GM12873 (cell line): ENCODE results near the gene DBN1.

ENCODE experiments used
- TF ChIP-seq, protein P1 (sequence below): IDR thresholded peaks from 2 replicates; pipeline ENCODE4 v1.5.1; 2012; ENCODE audit warnings: low read depth, mild to moderate bottlenecking, moderate library complexity, low read length, control low read depth; ENCODE audit not compliant: insufficient read depth; ENCODE audit errors: missing control alignments

Gene DBN1

DNA sequence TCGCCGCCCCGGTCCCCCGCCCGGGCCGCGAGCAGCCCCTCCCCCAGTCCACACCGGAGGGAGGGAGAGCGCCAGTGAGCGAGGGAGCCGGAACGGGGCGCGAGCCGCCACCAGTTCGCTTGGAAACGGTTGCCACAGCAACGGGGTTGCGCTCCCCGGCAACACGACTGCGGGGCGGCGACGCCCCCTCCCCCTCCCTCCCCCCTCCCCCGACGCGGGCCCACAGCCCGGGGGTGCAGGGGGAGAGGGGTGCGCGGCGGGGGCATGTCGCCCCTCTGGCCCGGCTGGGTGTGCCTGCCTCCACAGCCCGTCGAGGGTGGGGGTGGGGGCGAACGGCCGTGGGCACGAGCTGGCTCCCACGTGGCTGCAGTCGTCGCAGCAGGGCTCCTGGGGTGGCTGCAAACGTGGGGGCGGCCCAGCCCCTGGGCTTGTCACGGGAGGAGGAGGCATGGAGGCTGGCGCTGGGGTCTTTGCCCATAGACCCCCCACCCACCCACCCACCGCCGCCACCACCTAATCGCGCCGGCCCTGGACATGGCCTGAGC lies 26.3 kb downstream of the DBN1 start:
- TF ChIP-seq, protein P1, sequence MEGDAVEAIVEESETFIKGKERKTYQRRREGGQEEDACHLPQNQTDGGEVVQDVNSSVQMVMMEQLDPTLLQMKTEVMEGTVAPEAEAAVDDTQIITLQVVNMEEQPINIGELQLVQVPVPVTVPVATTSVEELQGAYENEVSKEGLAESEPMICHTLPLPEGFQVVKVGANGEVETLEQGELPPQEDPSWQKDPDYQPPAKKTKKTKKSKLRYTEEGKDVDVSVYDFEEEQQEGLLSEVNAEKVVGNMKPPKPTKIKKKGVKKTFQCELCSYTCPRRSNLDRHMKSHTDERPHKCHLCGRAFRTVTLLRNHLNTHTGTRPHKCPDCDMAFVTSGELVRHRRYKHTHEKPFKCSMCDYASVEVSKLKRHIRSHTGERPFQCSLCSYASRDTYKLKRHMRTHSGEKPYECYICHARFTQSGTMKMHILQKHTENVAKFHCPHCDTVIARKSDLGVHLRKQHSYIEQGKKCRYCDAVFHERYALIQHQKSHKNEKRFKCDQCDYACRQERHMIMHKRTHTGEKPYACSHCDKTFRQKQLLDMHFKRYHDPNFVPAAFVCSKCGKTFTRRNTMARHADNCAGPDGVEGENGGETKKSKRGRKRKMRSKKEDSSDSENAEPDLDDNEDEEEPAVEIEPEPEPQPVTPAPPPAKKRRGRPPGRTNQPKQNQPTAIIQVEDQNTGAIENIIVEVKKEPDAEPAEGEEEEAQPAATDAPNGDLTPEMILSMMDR: no peak

DNA sequence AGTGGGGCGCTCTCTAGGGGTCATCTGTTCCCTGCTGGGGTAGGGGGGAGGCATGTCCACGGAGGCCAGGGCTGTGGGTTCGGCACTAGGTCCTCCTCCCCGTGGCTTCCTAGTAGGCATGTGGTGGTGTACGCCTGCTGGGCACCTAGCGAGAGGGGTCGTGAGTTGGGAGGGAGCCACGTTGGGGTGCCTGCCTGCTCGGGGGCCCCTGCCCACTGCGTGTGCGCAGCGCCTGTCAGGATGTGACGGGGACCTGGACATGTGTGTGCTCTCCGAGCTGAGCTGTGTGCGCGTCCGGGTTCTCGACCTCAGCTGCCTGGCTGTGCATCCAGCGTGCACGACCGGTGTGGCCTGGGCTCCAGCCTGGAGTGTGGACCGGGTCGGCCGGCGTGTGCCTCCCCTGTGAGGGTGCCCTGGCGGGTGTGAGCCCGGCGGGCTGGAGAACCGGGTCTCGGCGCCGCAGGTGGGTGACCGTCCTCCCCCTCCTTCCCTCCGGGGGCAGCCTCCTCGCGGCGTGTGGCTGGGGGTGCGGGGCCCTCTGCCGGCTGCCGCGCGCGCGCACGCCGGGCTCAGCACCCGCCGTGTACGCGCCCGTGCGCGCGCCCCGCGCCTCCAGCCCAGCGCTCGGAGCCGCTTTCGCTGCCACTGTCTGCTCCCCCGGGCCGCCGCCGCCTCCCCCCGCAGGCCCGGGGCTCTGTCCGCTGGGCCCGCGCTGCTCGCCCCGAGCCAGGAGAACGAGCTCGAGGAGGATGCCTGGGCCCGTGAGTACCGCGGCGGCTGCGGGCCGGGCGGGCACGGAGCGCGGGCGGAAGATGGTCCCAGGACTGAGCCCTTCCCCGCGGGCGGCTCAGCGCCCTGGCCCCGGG lies 27.0 kb downstream of the DBN1 start, which contains the start of gene PRR7:
Gene PRR7, plus strand, starts transcription at position 615 of the 866 bp plus-strand sequence. CDS start 8,254 bp downstream, outside the sequence.
- TF ChIP-seq, protein P1: no peak

DNA sequence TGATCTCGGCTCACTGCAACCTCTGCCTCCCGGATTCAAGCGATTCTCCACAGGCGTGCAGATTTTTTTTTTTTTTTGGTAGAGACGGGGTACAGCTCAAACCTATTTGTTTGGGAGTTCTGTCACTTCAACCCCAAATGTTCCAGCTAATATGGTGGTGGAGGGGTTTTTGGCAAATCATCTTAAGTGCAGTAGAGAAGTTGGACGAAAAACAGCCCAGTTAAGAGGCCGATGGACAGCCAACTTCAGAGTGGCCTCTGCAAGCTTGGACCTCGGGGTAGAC lies 27.6 kb downstream of the DBN1 start:
- TF ChIP-seq, protein P1: no peak

DNA sequence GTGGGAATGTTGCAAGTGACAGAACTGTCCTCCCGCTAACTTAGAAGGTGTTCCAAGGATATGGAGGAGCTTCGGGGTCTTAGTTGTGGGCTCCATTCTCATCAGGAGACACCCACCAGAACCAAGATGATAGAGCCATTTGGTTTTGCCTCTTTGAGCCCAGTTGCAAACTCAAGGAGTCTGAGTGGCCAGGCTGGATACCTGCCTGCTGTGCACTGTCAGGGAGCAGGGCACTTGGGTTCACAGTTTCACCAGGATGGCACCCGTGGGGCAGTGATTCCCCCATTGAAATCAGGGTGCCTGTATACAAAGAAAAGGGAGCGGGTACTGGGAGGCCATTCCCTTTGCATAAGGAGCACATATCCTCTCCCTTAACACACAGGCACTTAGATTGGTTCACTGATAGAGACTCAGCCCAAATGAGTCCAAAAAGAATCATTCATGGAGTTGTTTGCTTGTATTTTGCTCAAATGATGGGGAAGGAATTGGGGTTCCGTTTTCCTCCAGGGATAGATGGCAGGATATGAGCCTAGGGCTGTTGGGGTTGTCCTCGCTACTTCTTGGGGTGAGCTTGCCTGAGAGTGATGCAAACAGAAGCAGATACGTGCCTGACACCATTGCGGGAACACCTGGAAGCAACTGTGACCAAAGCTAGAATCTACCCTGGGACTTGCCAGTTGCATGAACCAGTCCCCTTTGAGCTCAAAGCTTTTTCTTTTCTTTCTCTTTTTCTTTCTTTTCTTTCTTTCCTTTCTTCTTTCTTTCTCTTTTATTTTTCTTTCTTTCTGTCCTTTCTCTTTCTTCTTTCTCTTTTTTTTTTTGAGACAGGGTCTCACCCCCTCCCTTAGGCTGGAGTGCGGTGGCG lies 28.1 kb downstream of the DBN1 start:
- TF ChIP-seq, protein P1: no peak

DNA sequence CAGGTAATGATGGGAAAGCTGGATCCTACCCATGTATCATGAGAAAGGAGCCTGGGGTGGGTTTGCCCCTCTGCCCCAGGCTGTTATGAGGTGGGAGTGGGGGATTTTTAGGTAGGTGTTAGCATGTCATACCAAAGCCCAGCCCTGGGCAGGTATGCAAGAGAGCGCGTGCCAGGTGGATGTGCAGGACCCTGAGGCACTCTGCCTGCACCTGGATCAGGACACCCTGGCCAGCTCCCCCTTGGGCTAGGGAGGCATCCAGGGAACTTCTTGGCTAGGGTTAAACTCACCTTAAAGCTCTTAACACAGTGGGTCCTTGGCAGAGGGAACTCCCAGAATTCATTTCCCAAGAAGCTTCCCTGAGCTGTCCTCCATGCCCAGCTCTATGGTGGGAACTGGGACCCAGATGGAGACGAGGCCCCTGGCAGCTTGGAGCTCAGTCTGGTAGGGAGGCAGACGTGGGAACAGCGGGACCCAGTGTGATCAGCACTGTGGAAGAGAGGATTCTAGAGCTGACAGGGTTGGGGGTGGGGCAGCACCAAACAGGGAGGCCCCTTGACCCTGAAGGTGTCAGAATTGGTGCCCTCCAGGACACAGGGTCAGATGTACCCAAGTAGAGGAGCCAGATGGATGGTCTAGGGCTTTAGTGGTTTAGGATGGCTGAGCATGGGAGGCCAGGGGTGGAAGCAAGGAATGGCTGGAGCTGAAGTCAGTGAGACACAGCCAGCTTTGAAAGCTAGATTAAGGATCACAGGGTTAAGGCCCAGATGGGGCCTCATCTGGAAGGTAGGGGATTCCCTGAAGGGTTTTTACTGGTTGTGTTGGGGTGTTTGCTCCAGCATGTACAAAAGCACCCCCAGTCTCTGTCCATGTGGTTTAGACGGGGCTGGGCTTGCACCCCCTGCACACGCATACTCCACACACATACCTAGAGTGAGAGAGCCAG lies 29.1 kb downstream of the DBN1 start:
- TF ChIP-seq, protein P1: no peak

DNA sequence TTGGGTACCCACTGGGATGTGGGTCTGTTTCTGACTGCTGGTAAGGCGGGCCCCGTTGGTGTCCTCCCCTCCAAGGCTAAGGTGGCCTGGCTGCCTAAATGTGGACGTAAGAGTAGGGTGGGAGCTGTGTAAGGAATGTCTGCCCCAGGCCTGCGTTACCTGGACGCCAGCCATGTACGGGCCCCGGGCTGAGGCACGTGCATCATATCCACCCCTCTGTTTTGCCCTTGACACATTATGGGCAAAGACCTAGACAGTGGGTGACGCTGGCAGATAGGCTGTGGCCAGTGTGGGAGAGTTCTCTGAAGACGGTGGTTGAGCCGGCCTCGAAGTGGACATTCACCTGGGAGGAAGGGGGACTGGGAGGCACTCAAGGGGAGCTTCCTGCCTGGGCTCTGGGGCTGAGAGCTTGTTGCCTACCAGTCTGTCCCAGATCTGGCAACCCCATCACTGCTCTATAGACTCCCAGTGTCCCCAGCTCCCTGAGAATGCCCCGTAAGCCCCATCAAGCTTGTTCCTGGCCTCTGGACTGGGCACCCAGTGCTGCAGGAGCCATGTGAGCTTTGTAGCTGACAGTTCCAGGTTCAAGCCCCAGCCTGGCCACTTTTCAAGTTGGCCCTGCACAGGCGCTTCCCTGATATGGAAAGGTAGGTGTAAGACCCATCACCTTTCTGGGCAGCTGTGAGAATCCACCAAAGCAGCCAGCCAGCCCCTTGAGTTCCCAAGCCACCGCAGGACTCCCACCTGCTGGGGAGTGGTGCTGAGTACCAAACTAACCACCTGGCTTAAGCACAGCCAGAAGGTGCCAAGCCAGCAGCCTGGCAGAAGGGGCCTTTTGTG lies 30.1 kb downstream of the DBN1 start:
- TF ChIP-seq, protein P1: no peak
